NCI-H1105 treated with DMSO at 0.1 percent for 48 hours (cell line): ENCODE data around the gene DTNA.

Source experiments
- DNase-seq: peaks from one replicate; lab custom pipeline; 2025; lab: John Stamatoyannopoulos, UW

DTNA gene

DNA sequence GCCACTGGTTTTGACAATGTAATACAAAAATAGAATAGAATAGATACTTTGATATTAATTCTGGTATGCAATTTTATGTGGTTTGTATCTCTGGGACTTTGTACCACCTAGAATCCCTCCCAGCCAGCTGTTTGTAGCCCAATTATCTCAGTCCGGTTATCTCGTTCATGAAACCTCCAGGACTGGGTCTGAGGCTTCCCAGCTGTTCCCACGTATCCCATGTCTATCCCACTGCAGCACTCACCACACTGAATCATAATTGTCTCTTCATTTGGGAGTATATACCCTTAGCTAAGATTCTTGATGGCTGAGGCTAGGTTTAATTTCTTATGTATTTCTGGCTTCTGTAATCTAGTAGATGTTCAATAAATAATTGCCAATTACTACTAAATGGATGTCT is 226.7 kb downstream of the DTNA start:
- no peak for DNase-seq

DNA sequence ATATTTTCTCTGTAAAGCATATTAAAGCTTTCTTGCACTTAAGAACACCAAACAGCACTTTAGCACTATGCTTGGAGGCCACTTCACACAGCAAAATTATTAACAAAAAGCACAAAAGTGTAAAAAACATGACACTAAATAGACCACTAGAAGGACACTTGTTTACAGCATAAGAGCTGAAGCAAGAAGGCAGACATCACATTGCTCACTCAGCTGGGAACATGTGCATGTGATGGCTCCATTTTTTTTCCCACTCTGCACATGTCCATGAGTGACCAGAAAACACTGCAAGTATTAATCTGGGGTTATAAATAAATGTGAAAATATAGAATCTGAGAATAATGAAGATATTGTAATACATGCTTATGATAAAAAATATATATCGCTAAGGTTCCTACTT is 228.0 kb downstream of the DTNA start:
- no peak for DNase-seq
